Activated B cell treated with CpG ODN at 0.5 μM for 24 hours (primary cell): Measurements from ENCODE around the gene CAMK1. TPM values are rescaled to one million over a fixed set of nuclear protein-coding genes. Genes with fewer than 3 reads are reported as not detected.
A peak's percentile ranks its signal among the peaks of the same experiment; 100 is the strongest.

Source experiments
- ATAC-seq: fragments of 200-7000 bp; cut with Tn5 transposase; one replicate; pipeline ENCODE4 v1.10.0; 2021; ENCODE audit warnings: low read depth, mild to moderate bottlenecking, moderate library complexity
- CTCF ChIA-PET: fragments of 350-600 bp; sonication (Branson Sonifier 250); formaldehyde crosslinking; loops from one replicate; lab custom pipeline; 2021; ENCODE audit warnings: antibody characterized with exemption; lab: Charles Lee
- POLR2A ChIA-PET: fragments of 350-600 bp; sonication (Branson Sonifier 250); formaldehyde crosslinking; loops from one replicate; lab custom pipeline; 2021; ENCODE audit warnings: antibody characterized with exemption; lab: Charles Lee
- DNase-seq: peaks from one replicate; pipeline ENCODE4 v3.0.0; 2022
- H3K27ac Mint-ChIP-seq: one replicate; pipeline ENCODE4 v1.8.0; 2020; ENCODE audit warnings: mixed read lengths
- H3K27me3 Mint-ChIP-seq: one replicate; pipeline ENCODE4 v1.8.0; 2021; ENCODE audit warnings: mixed read lengths
- H3K36me3 Mint-ChIP-seq: one replicate; pipeline ENCODE4 v1.8.0; 2021; ENCODE audit warnings: low read depth, mixed read lengths
- H3K4me1 Mint-ChIP-seq: one replicate; pipeline ENCODE4 v1.8.0; 2021; ENCODE audit warnings: mixed read lengths
- H3K4me3 Mint-ChIP-seq: one replicate; pipeline ENCODE4 v1.8.0; 2020; ENCODE audit warnings: mild to moderate bottlenecking, mixed read lengths
- H3K9me3 Mint-ChIP-seq: one replicate; pipeline ENCODE4 v1.8.0; 2020; ENCODE audit warnings: mixed read lengths
- intact Hi-C: fragments of 100-400 bp; cut with micrococcal nuclease; formaldehyde crosslinking; loops from one replicate; pipeline ENCODE4 v1.15.1; 2024
- total RNA-seq: library from RNA; stranded (reverse); gene quantifications from 2 replicates; pipeline ENCODE4 v1.2.3, GENCODE V29; 2022
- TF ChIP-seq, protein P1 (sequence below): fragments of 200-600 bp; IDR thresholded peaks from one replicate; pipeline ENCODE4 v1.8.0; 2022; ENCODE audit warnings: antibody characterized with exemption, mild to moderate bottlenecking

CAMK1 gene
- total RNA-seq, 1 donor from 2014 or later = 1.7 TPM

DNA sequence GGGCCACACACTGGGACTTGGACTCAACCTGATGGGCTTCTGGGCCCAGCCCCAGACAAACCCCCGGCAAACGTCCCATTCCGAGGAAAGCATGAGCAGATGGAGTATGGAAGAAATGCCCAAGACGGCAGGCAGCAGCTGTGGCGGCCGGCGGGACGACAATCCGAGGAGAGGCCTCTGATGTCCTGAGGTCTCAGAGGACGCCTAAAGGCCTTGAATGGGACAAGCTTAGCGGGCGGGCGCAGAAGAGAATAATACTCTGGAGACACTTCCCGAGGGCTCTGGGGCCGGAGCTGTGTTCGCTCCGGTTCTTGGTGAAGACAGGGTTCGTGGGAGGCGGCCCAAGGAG is 20.5 kb downstream of the CAMK1 start:
- Mint-ChIP-seq H3K4me3 (peak overlapping the region; percentile 94), H3K9me3 (no peaks in the 10 kb centered on the region), H3K27ac (peak overlapping the region; percentile 95), H3K27me3 (no peaks in the 10 kb centered on the region), H3K4me1 (peaks cover 46% of the 10 kb centered on the region), H3K36me3 (peaks cover 66% of the 10 kb centered on the region)
- TF ChIP-seq, protein P1, sequence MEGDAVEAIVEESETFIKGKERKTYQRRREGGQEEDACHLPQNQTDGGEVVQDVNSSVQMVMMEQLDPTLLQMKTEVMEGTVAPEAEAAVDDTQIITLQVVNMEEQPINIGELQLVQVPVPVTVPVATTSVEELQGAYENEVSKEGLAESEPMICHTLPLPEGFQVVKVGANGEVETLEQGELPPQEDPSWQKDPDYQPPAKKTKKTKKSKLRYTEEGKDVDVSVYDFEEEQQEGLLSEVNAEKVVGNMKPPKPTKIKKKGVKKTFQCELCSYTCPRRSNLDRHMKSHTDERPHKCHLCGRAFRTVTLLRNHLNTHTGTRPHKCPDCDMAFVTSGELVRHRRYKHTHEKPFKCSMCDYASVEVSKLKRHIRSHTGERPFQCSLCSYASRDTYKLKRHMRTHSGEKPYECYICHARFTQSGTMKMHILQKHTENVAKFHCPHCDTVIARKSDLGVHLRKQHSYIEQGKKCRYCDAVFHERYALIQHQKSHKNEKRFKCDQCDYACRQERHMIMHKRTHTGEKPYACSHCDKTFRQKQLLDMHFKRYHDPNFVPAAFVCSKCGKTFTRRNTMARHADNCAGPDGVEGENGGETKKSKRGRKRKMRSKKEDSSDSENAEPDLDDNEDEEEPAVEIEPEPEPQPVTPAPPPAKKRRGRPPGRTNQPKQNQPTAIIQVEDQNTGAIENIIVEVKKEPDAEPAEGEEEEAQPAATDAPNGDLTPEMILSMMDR = no peak
- CTCF ChIA-PET = interaction anchor here (0.7 to 1.4 kb wide), 3 partner anchors 17 to 197 kb away, joined by 3 to 5 read pairs (median 3); no protein-coding TSS in a partner anchor
- POLR2A ChIA-PET = interaction anchor here (0.7 to 6.3 kb wide), 15 partner anchors 13 to 572 kb away, joined by 3 to 106 read pairs (median 4); partner anchors contain the start of genes ARPC4, BRPF1, JAGN1 and MTMR14
- no peak for DNase-seq
- ATAC-seq = no peak
- intact Hi-C loops = loop anchor here (1.0 kb wide), 3 partner anchors 18 to 100 kb away; partner anchors contain the start of genes BRPF1, MTMR14 and TADA3

GRCh38 chr3:9748031-9748430 is 21.7 kb downstream of the CAMK1 start:
- Mint-ChIP-seq H3K27me3 (no peaks in the 10 kb centered on the region), H3K4me3 (no peak overlapping the region), H3K27ac (no peak overlapping the region), H3K4me1 (peaks cover 40% of the 10 kb centered on the region), H3K9me3 (no peaks in the 10 kb centered on the region), H3K36me3 (peaks cover 71% of the 10 kb centered on the region)
- ChIA-PET POLR2A (interaction anchor here (0.9 to 5.1 kb wide), 2 partner anchors 16 to 34 kb away, joined by 3 to 55 read pairs; partner anchors contain the start of gene BRPF1), CTCF (interaction anchor here (1.1 kb wide), 1 partner anchor 34 kb away, joined by 3 read pairs; no protein-coding TSS in a partner anchor)
- TF ChIP-seq, protein P1 = no peak
- intact Hi-C loops = no loop called here
- DNase-seq (no peak), ATAC-seq (no peak)

DNA sequence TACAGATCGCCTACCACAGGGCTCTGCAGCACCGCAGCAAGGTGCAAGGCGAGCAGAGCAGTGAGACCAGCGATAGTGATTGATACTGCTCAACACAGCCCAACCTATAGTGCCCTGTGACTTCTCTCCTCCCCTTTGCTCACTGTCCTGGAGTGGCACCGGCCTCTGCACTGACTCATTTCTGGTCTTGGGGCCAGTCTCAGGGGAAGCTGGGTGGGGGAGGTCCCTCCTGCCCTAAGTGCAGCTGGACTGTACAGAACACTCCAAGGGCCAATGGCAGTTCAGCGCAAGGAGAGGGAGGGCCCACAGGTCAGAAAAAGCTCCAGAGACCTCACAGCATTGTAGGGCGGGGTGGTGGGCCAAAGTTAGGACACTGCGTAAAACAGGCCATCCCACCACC is 22.5 kb downstream of the CAMK1 start:
- TF ChIP-seq, protein P1 = no peak
- intact Hi-C loops = no loop called here
- DNase-seq = no peak
- ChIA-PET POLR2A (no interaction called here), CTCF (interaction anchor here (0.6 to 1.1 kb wide), 2 partner anchors 35 to 420 kb away, joined by 3 read pairs; no protein-coding TSS in a partner anchor)
- H3K36me3 Mint-ChIP-seq = peaks cover 74% of the 10 kb centered on the region
- no peak overlapping the region for H3K4me3 Mint-ChIP-seq
- H3K4me1 Mint-ChIP-seq = peaks cover 34% of the 10 kb centered on the region
- no peaks in the 10 kb centered on the region for H3K27me3 Mint-ChIP-seq
- no peak overlapping the region for H3K27ac Mint-ChIP-seq
- no peaks in the 10 kb centered on the region for H3K9me3 Mint-ChIP-seq
- ATAC-seq = no peak

DNA sequence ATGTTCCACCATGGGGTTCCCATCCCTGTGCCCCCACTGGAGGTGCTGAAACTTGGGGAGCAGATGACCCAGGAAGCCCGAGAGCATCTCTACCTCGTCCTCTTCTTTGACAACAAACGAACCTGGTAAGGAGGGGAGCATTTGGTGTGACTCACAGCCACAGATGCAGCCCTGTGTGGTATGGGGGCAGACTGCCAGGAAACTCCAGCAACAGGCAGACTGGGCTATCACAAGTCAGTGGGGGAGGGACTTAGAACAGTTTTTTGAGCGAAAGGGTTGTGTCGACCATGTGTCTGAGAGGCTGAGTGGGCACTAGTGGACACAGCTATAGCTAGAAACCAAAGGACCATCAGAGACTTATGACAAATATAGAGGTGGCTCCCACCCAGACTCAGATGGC is 23.4 kb downstream of the CAMK1 start:
- ATAC-seq (no peak), DNase-seq (no peak)
- intact Hi-C loops = no loop called here
- POLR2A ChIA-PET = no interaction called here
- Mint-ChIP-seq H3K4me3 (no peak overlapping the region), H3K27me3 (no peaks in the 10 kb centered on the region), H3K36me3 (peaks cover 76% of the 10 kb centered on the region), H3K4me1 (peaks cover 24% of the 10 kb centered on the region), H3K27ac (no peak overlapping the region), H3K9me3 (no peaks in the 10 kb centered on the region)
- CTCF ChIA-PET = no interaction called here
- TF ChIP-seq, protein P1 = no peak

DNA sequence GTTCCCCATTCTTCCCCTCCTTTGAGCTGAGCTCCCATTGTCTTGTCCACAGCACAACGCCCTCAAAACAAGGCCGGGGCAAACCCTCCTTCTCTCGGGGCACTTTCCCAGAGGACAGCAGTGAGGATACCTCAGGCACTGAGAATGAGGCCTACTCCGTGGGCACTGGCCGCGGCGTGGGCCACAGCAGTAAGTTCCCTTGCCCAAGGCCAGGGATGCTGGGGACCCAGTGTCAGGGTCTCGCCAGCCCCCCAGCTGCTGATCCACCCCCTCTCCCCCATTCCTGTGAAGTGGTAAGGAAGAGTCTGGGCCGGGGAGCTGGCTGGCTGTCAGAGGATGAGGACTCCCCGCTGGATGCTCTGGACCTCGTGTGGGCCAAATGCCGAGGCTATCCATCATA is 24.2 kb downstream of the CAMK1 start:
- no peak for DNase-seq
- no peaks in the 10 kb centered on the region for H3K27me3 Mint-ChIP-seq
- peaks cover 16% of the 10 kb centered on the region for H3K4me1 Mint-ChIP-seq
- POLR2A ChIA-PET = no interaction called here
- H3K4me3 Mint-ChIP-seq = no peak overlapping the region
- ATAC-seq = no peak
- no peaks in the 10 kb centered on the region for H3K9me3 Mint-ChIP-seq
- intact Hi-C loops = no loop called here
- CTCF ChIA-PET = no interaction called here
- TF ChIP-seq, protein P1 = no peak
- peaks cover 83% of the 10 kb centered on the region for H3K36me3 Mint-ChIP-seq
- H3K27ac Mint-ChIP-seq = no peak overlapping the region
